ENCODE data around the gene SNCB. TPM values are rescaled to one million over a fixed set of nuclear protein-coding genes. Genes with fewer than 3 reads are reported as not detected.

The SNCB gene
- total and polyA plus RNA-seq, 4 donors, result 0.02 TPM; not detected in 3

DNA sequence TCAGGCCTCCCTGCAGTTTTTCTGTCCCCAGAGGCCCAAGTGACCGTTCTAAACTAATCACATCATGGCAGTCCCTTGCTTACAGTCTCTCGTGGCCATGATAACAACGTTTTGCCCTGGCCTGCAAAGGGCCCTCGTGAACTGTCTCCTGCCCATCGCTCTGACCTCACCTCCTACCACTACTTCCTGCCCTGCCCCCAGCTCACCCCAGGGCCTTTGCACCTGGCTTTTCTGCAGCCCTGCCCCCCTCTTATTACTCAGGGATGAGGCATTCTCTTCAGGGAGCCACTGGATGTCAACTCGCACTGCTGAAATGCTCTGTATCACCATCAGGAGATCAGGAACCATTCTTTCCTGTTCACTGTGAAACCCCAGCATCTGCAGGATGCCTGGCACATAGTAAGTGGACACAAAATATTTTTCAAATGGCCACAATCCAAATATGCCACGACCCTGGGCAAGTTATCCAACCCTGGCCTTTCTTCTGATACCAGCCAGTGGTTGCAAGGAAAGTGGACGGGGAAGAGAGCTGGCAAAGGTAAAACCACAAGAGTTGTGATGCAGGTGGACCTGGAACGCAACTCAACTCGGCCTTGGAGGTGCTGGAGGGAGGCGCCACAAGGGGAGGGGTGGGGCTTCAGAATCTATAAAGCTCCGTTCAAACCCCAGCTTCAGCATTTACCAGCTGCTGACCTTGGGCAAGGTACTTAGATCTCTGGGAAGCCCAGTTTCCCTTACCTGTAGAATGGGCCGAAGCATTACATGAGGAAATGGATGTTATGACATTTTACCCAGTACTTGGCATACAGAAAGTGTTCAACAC, 1.7 kb downstream of the SNCB start:
- 51 to 54% methylated on average over 13 of the region's 13 CpGs for WGBS, 2 donors
- peaks cover 0 to 2% (median 0%) of the 10 kb centered on the region in 4 donors for H3K9me3 ChIP-seq (ENCODE audit: control insufficient read depth in 4 of 4, insufficient read depth in 3 of 4, low read length in 3 of 4)
- H3K4me1 ChIP-seq (ENCODE audit: control insufficient read depth in 5 of 5, insufficient read depth in 5 of 5, low read length in 5 of 5), result peaks cover 0 to 10% (median 4%) of the 10 kb centered on the region in 5 donors
- H3K4me3 ChIP-seq, result no peak overlapping the region
- H3K9ac ChIP-seq (ENCODE audit: insufficient read depth in 1 of 2, low read length in 2 of 2), result no peak overlapping the region
- H3K27ac ChIP-seq (ENCODE audit: low read depth in 1 of 2, low read length in 1 of 2), result no peak overlapping the region
- ATAC-seq (ENCODE audit: insufficient read depth, low FRiP score) (no peak), DNase-seq (no peak)
- H3K36me3 ChIP-seq (ENCODE audit: control insufficient read depth in 4 of 4, insufficient read depth in 4 of 4, low read length in 4 of 4), result no peaks in the 10 kb centered on the region
- TF ChIP-seq, protein P1, sequence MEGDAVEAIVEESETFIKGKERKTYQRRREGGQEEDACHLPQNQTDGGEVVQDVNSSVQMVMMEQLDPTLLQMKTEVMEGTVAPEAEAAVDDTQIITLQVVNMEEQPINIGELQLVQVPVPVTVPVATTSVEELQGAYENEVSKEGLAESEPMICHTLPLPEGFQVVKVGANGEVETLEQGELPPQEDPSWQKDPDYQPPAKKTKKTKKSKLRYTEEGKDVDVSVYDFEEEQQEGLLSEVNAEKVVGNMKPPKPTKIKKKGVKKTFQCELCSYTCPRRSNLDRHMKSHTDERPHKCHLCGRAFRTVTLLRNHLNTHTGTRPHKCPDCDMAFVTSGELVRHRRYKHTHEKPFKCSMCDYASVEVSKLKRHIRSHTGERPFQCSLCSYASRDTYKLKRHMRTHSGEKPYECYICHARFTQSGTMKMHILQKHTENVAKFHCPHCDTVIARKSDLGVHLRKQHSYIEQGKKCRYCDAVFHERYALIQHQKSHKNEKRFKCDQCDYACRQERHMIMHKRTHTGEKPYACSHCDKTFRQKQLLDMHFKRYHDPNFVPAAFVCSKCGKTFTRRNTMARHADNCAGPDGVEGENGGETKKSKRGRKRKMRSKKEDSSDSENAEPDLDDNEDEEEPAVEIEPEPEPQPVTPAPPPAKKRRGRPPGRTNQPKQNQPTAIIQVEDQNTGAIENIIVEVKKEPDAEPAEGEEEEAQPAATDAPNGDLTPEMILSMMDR (IDR thresholded peaks at IDR 0.05; ENCODE audit: control extremely low read depth, extremely low read depth), result no peak
- H3K27me3 ChIP-seq (ENCODE audit: control insufficient read depth in 3 of 3, insufficient read depth in 3 of 3, low read length in 2 of 3), result peaks cover 16 to 85% (median 68%) of the 10 kb centered on the region in 3 donors

DNA sequence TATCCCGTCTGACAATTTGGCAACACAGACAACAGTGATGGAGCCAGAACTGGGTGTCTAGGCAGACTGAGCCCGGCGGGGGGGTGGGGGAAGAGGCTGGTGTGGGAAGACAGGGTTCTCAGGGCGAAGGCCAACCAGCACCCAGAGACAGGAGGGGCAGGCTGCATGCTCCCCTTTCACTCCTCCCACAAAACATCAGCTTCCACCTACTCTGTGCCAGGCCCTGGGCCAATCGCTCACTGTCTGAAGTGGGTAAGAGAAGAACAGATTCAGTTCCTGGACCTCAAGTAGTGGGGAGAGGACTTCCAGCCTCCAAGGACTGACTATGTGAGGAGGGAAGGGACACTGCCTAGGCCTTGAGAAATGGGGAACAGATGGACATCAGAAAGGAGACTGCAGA, 2.8 kb downstream of the SNCB start:
- WGBS, 2 donors, result 62 to 93% methylated on average over 5 of the region's 5 CpGs
- no peak for ATAC-seq (ENCODE audit: insufficient read depth, low FRiP score)
- Histone ChIP-seq H3K36me3 (ENCODE audit: control insufficient read depth in 4 of 4, insufficient read depth in 4 of 4, low read length in 4 of 4) (no peaks in the 10 kb centered on the region), H3K27me3 (ENCODE audit: control insufficient read depth in 3 of 3, insufficient read depth in 3 of 3, low read length in 2 of 3) (peaks cover 16 to 79% (median 60%) of the 10 kb centered on the region in 3 donors), H3K9me3 (ENCODE audit: control insufficient read depth in 4 of 4, insufficient read depth in 3 of 4, low read length in 3 of 4) (peaks cover 0 to 2% (median 0%) of the 10 kb centered on the region in 4 donors), H3K27ac (ENCODE audit: low read depth in 1 of 2, low read length in 1 of 2) (no peak overlapping the region), H3K9ac (ENCODE audit: insufficient read depth in 1 of 2, low read length in 2 of 2) (no peak overlapping the region), H3K4me1 (ENCODE audit: control insufficient read depth in 5 of 5, insufficient read depth in 5 of 5, low read length in 5 of 5) (peaks cover 0 to 10% (median 4%) of the 10 kb centered on the region in 5 donors), H3K4me3 (no peak overlapping the region)
- DNase-seq, result no peak
- TF ChIP-seq, protein P1 (IDR thresholded peaks at IDR 0.05; ENCODE audit: control extremely low read depth, extremely low read depth), result no peak

GRCh38 chr5:176626876-176627236, 3.5 kb downstream of the SNCB start:
- H3K27ac ChIP-seq (ENCODE audit: low read depth in 1 of 2, low read length in 1 of 2), result no peak overlapping the region
- TF ChIP-seq, protein P1 (IDR thresholded peaks at IDR 0.05; ENCODE audit: control extremely low read depth, extremely low read depth), result no peak
- no peaks in the 10 kb centered on the region for H3K36me3 ChIP-seq (ENCODE audit: control insufficient read depth in 4 of 4, insufficient read depth in 4 of 4, low read length in 4 of 4)
- DNase-seq (no peak), ATAC-seq (ENCODE audit: insufficient read depth, low FRiP score) (no peak)
- no peak overlapping the region for H3K4me3 ChIP-seq
- H3K9me3 ChIP-seq (ENCODE audit: control insufficient read depth in 4 of 4, insufficient read depth in 3 of 4, low read length in 3 of 4), result peaks cover 0 to 2% (median 0%) of the 10 kb centered on the region in 4 donors
- peaks cover 0 to 10% (median 4%) of the 10 kb centered on the region in 5 donors for H3K4me1 ChIP-seq (ENCODE audit: control insufficient read depth in 5 of 5, insufficient read depth in 5 of 5, low read length in 5 of 5)
- no peak overlapping the region for H3K9ac ChIP-seq (ENCODE audit: insufficient read depth in 1 of 2, low read length in 2 of 2)
- peaks cover 17 to 78% (median 59%) of the 10 kb centered on the region in 3 donors for H3K27me3 ChIP-seq (ENCODE audit: control insufficient read depth in 3 of 3, insufficient read depth in 3 of 3, low read length in 2 of 3)
- WGBS, 2 donors, result 45 to 48% methylated on average over 7 of the region's 7 CpGs
